Loucy (cell line): ENCODE data around the gene APOBEC3B.
"Not testable (repeated sequence)": the region's sequence is repeated elsewhere in the genome, so short reads cannot be mapped to it uniquely, and the experiment has no call there.

Experiments used
- H2AFZ ChIP-seq: fragments of 200-600 bp; sonication (generic); 2 replicates; pipeline ENCODE4 v1.6.0; 2016; ENCODE audit warnings: antibody characterized with exemption, mild to moderate bottlenecking, low read length, moderate library complexity
- H3F3A ChIP-seq: fragments of 200-600 bp; 2 replicates; pipeline ENCODE4 v1.6.0; 2016; ENCODE audit warnings: antibody characterized with exemption, low read depth, mild to moderate bottlenecking
- H3K27me3 ChIP-seq: fragments of 200-600 bp; sonication (generic); 2 replicates; pipeline ENCODE4 v1.6.1; 2014; ENCODE audit warnings: low read length, mild to moderate bottlenecking; ENCODE audit not compliant: insufficient read depth, poor library complexity, severe bottlenecking
- H3K36me3 ChIP-seq: fragments of 200-600 bp; sonication (generic); 2 replicates; pipeline ENCODE4 v1.6.1; 2016; ENCODE audit warnings: low read length; ENCODE audit not compliant: insufficient read depth
- H3K4me1 ChIP-seq: fragments of 200-600 bp; sonication (generic); 2 replicates; pipeline ENCODE4 v1.5.1; 2014; ENCODE audit warnings: low read length, mild to moderate bottlenecking; ENCODE audit not compliant: insufficient read depth, poor library complexity, severe bottlenecking
- H3K4me2 ChIP-seq: fragments of 200-600 bp; sonication (generic); 2 replicates; pipeline ENCODE4 v1.6.0; 2014; ENCODE audit warnings: antibody characterized with exemption, low read length, low read depth, mild to moderate bottlenecking; ENCODE audit not compliant: poor library complexity, severe bottlenecking
- H3K4me3 ChIP-seq: fragments of 200-600 bp; sonication (generic); 2 replicates; pipeline ENCODE4 v1.5.1; 2014; ENCODE audit warnings: low read length, mild to moderate bottlenecking, mixed read lengths; ENCODE audit not compliant: poor library complexity, severe bottlenecking
- H3K79me2 ChIP-seq: fragments of 200-600 bp; sonication (generic); 2 replicates; pipeline ENCODE4 v1.6.1; 2014; ENCODE audit warnings: low read length; ENCODE audit not compliant: insufficient read depth
- H3K9ac ChIP-seq: fragments of 200-600 bp; sonication (generic); 2 replicates; pipeline ENCODE4 v1.6.0; 2014; ENCODE audit warnings: mild to moderate bottlenecking, low read depth, low read length, moderate library complexity; ENCODE audit not compliant: poor library complexity, severe bottlenecking
- H3K9me2 ChIP-seq: fragments of 200-600 bp; sonication (generic); replicated peaks from 2 replicates; pipeline ENCODE4 v1.6.1; 2016; ENCODE audit warnings: low read depth, low read length, mixed read lengths
- H3K9me3 ChIP-seq: fragments of 200-600 bp; sonication (generic); 2 replicates; pipeline ENCODE4 v1.6.1; 2014; ENCODE audit warnings: mild to moderate bottlenecking, antibody characterized with exemption, low read length, low read depth; ENCODE audit not compliant: insufficient read depth
- H4K20me1 ChIP-seq: fragments of 200-600 bp; sonication (generic); 2 replicates; pipeline ENCODE4 v1.6.0; 2014; ENCODE audit warnings: antibody characterized with exemption, low read length, mild to moderate bottlenecking; ENCODE audit not compliant: insufficient read depth, poor library complexity, severe bottlenecking
- CTCF ChIP-seq: fragments of 200-600 bp; sonication (generic); conservative IDR thresholded peaks from 2 replicates; pipeline ENCODE4 v1.5.1; 2014; ENCODE audit warnings: mild to moderate bottlenecking, antibody characterized with exemption, low read length
- EZH2phosphoT487 ChIP-seq: fragments of 200-600 bp; IDR thresholded peaks from 2 replicates; pipeline ENCODE4 v1.6.1; 2018; ENCODE audit warnings: antibody characterized with exemption, mild to moderate bottlenecking, moderate library complexity, borderline replicate concordance

APOBEC3B gene

DNA sequence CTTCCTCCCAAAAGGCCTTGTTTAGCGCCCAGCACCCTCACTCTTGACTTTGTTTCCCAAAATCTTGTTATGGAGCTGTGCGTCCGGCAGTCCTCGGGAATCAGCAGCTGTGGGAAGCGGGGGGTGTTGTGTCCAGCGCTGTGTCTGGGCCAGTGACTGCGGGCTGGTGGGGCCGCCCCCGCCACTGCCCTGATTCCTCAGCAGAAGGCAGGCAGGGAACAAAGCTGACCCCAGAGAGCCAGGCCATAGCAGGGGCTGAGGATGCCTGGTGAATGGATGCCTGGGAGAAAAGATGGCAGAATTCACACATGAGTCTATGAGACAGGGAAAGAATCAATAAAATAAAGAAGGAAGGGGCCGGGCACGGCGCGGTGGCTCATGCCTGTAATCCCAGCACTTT lies 34.4 kb downstream of the APOBEC3B start:
- H3K4me3 ChIP-seq: no peak overlapping the region
- peaks cover under 1% of the 10 kb centered on the region for H4K20me1 ChIP-seq
- no peaks in the 10 kb centered on the region for H3K36me3 ChIP-seq
- no peak overlapping the region for H2AFZ ChIP-seq
- H3K9me2 ChIP-seq: no peaks in the 10 kb centered on the region
- TF ChIP-seq EZH2phosphoT487 (no peak), CTCF (no peak)
- H3K4me1 ChIP-seq: peaks cover 52% of the 10 kb centered on the region
- H3K9me3 ChIP-seq: no peaks in the 10 kb centered on the region
- H3F3A ChIP-seq: 0 out of 2 replicates have a peak, but pooled peaks cover 3% of the 10 kb centered on the region
- H3K27me3 ChIP-seq: no peaks in the 10 kb centered on the region
- peaks cover 44% of the 10 kb centered on the region for H3K79me2 ChIP-seq
- H3K4me2 ChIP-seq: peak overlapping the region; percentile 27
- peak overlapping the region; percentile 26 for H3K9ac ChIP-seq

DNA sequence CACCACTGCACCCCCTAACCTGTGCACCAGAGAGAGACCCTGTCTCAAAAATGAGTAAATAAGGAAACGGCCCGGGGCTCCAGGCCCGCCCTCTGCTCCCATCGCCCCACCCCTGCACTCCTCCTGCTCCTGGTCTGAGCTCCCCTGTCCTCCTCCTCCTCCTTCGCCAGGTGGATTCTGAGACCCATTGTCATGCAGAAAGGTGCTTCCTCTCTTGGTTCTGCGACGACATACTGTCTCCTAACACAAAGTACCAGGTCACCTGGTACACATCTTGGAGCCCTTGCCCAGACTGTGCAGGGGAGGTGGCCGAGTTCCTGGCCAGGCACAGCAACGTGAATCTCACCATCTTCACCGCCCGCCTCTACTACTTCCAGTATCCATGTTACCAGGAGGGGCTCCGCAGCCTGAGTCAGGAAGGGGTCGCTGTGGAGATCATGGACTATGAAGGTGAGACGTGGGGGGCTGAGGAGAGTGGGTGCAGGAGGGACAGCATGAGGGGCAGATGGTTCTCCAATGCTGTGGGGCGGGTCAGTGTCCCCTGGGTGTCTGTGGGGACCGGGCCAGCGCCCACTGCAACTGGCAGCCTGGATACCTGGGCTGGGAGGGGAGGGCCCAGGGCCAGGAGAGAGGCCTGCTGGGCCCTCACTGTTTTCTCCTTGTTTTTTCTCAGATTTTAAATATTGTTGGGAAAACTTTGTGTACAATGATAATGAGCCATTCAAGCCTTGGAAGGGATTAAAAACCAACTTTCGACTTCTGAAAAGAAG lies 35.6 kb downstream of the APOBEC3B start:
- Histone ChIP-seq H3K4me3 (no peak overlapping the region), H3K4me2 (peak overlapping the region; percentile 45), H3K4me1 (peaks cover 53% of the 10 kb centered on the region), H3K9ac (peak overlapping the region; percentile 29), H3K9me3 (no peaks in the 10 kb centered on the region), H4K20me1 (peaks cover 3% of the 10 kb centered on the region), H2AFZ (no peak overlapping the region), H3K36me3 (no peaks in the 10 kb centered on the region), H3K27me3 (no peaks in the 10 kb centered on the region), H3F3A (0 out of 2 replicates have a peak, but pooled peaks cover 3% of the 10 kb centered on the region), H3K9me2 (no peaks in the 10 kb centered on the region), H3K79me2 (peaks cover 56% of the 10 kb centered on the region)
- TF ChIP-seq EZH2phosphoT487: no peak
- TF ChIP-seq CTCF: no peak

DNA sequence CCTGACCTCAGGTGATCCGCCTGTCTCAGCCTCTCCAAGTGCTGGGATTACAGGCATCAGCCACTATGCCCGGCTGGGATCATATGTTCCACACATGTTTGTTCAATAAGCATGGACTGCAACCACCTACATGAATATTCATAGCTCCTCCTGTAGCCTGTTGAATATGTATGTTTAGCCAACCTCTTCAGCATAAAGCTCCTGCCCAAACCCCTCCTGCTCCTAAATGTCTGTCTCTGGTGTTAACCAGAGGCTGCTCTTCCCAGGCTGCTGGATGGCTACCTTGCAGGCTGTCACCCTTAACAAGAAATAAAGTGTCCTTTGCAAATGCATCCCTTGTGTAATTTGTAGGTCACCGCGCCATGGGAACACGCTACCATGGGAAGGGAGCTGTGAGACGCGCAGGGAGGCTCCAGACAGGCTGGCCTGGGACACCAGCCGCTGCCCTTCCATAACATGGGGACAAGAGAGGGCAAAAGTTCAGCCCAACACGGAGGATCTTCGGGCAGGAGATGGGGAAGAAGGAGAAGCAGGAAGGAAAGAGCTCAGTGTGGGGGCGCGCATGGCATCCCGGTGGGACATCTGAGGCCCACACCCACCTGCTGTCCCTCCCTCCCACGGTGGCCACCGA lies 38.0 kb downstream of the APOBEC3B start:
- H3K4me3 ChIP-seq: peak overlapping the region; percentile 97

More for the DNA sequence above, 38.0 kb downstream of the APOBEC3B start:
- not testable (repeated sequence) for H3F3A ChIP-seq, H4K20me1 ChIP-seq, H3K36me3 ChIP-seq, H3K9me2 ChIP-seq, H2AFZ ChIP-seq, H3K9me3 ChIP-seq, H3K27me3 ChIP-seq
- Histone ChIP-seq H3K9ac (peak overlapping the region; percentile 71), H3K4me2 (peak overlapping the region; percentile 88), H3K79me2 (peaks cover 69% of the 10 kb centered on the region), H3K4me1 (peaks cover 59% of the 10 kb centered on the region)
